HepG2 (cell line): ENCODE measurements around the gene TMCC1. TPM values are rescaled to one million over a fixed set of nuclear protein-coding genes. Genes with fewer than 3 reads are reported as not detected.

Source experiments
- BORCS8-MEF2B ChIP-seq: sonication (generic); formaldehyde crosslinking; IDR thresholded peaks from 2 replicates; pipeline ENCODE4 v1.8.0; 2022; ENCODE audit warnings: mild to moderate bottlenecking, missing genetic modification reagents
- BRD4 ChIP-seq: sonication (generic); formaldehyde crosslinking; IDR thresholded peaks from 2 replicates; pipeline ENCODE4 v1.4.0; 2020; ENCODE audit warnings: missing genetic modification reagents
- GPBP1L1 ChIP-seq: sonication (generic); formaldehyde crosslinking; IDR thresholded peaks from 2 replicates; pipeline ENCODE4 v1.5.0; 2020; ENCODE audit warnings: mild to moderate bottlenecking, missing genetic modification reagents
- GZF1 ChIP-seq: sonication (generic); formaldehyde crosslinking; IDR thresholded peaks from 2 replicates; pipeline ENCODE4 v1.5.1; 2020; ENCODE audit warnings: mild to moderate bottlenecking, missing genetic modification reagents
- HOXA9 ChIP-seq: sonication (generic); formaldehyde crosslinking; IDR thresholded peaks from 2 replicates; pipeline ENCODE4 v1.8.1; 2022; ENCODE audit warnings: missing genetic modification reagents, mild to moderate bottlenecking, moderate library complexity, borderline replicate concordance
- ISX ChIP-seq: sonication (generic); formaldehyde crosslinking; conservative IDR thresholded peaks from 2 replicates; pipeline ENCODE4 v1.5.0; 2020; ENCODE audit warnings: missing genetic modification reagents
- PAXIP1 ChIP-seq: sonication (generic); formaldehyde crosslinking; conservative IDR thresholded peaks from 2 replicates; pipeline ENCODE4 v1.4.0; 2020; ENCODE audit warnings: mild to moderate bottlenecking, missing genetic modification reagents, moderate library complexity
- SIX1 ChIP-seq: sonication (generic); formaldehyde crosslinking; IDR thresholded peaks from 2 replicates; pipeline ENCODE4 v1.4.0; 2020; ENCODE audit warnings: missing genetic modification reagents, borderline replicate concordance
- ZNF121 ChIP-seq: sonication (generic); formaldehyde crosslinking; IDR thresholded peaks from 2 replicates; pipeline ENCODE4 v1.5.0; 2020; ENCODE audit warnings: mild to moderate bottlenecking, missing genetic modification reagents
- ZNF296 ChIP-seq: sonication (generic); formaldehyde crosslinking; conservative IDR thresholded peaks from 2 replicates; pipeline ENCODE4 v1.5.0; 2020; ENCODE audit warnings: mild to moderate bottlenecking, missing genetic modification reagents
- ZNF343 ChIP-seq: sonication (generic); formaldehyde crosslinking; IDR thresholded peaks from 2 replicates; pipeline ENCODE4 v1.4.0; 2020; ENCODE audit warnings: mild to moderate bottlenecking, missing genetic modification reagents
- ZNF749 ChIP-seq: sonication (generic); formaldehyde crosslinking; IDR thresholded peaks from 2 replicates; pipeline ENCODE4 v1.8.0; 2022; ENCODE audit warnings: mild to moderate bottlenecking, missing genetic modification reagents, moderate library complexity, borderline replicate concordance
- ZNF768 ChIP-seq: sonication (generic); formaldehyde crosslinking; IDR thresholded peaks from 2 replicates; pipeline ENCODE4 v1.4.0; 2020; ENCODE audit warnings: missing genetic modification reagents
- ZNF891 ChIP-seq: sonication (generic); formaldehyde crosslinking; IDR thresholded peaks from 2 replicates; pipeline ENCODE4 v1.5.0; 2020; ENCODE audit warnings: mild to moderate bottlenecking, missing genetic modification reagents
- ZSCAN9 ChIP-seq: IDR thresholded peaks from 2 replicates; pipeline ENCODE4 v1.6.1; 2016; ENCODE audit warnings: borderline replicate concordance
- polyA plus RNA-seq, 8 experiments: library from polyadenylated mRNA; depleted of rRNA in 3 of 8; stranded (reverse) in 7 of 8; unstranded in 1 of 8; fragments of >200 nt; fragmentation: Illumina TruSeq in 4 of 8; extraction: Trizol in 4 of 8; gene quantifications; 2 replicates each; pipeline versions ENCODE4 v1.2.1 to v1.2.3, GENCODE V29; 2011 to 2016; ENCODE audit warnings: low read depth in 4 of 8, missing spikeins in 1 of 8, mixed read lengths in 1 of 8; ENCODE audit not compliant: insufficient read depth in 1 of 8
- total RNA-seq, 5 experiments: library from RNA; depleted of rRNA; stranded (reverse); fragments of >200 nt; fragmentation: Illumina TruSeq; extraction: Trizol; gene quantifications; 2 replicates each; pipeline ENCODE4 v1.2.3, GENCODE V29; 2016; ENCODE audit warnings: low read depth in 1 of 5
- TF ChIP-seq, protein P1 (sequence below): sonication (generic); formaldehyde crosslinking; IDR thresholded peaks from 2 replicates; pipeline ENCODE4 v1.4.0; 2020; ENCODE audit warnings: missing genetic modification reagents
- TF ChIP-seq, protein P2 (sequence below): sonication (generic); formaldehyde crosslinking; IDR thresholded peaks from 2 replicates; pipeline ENCODE4 v1.4.0; 2020; ENCODE audit warnings: missing genetic modification reagents
- TF ChIP-seq, protein P3 (sequence below): sonication (generic); formaldehyde crosslinking; IDR thresholded peaks from 2 replicates; pipeline ENCODE4 v1.5.0; 2020; ENCODE audit warnings: mild to moderate bottlenecking, low read depth, missing genetic modification reagents, borderline replicate concordance

Gene TMCC1
- total and polyA plus RNA-seq, 2 of the 13 experiments (the other 11 are each of a cell fraction or from before 2014, with no cell fraction given) = 12.1 to 264 TPM

DNA sequence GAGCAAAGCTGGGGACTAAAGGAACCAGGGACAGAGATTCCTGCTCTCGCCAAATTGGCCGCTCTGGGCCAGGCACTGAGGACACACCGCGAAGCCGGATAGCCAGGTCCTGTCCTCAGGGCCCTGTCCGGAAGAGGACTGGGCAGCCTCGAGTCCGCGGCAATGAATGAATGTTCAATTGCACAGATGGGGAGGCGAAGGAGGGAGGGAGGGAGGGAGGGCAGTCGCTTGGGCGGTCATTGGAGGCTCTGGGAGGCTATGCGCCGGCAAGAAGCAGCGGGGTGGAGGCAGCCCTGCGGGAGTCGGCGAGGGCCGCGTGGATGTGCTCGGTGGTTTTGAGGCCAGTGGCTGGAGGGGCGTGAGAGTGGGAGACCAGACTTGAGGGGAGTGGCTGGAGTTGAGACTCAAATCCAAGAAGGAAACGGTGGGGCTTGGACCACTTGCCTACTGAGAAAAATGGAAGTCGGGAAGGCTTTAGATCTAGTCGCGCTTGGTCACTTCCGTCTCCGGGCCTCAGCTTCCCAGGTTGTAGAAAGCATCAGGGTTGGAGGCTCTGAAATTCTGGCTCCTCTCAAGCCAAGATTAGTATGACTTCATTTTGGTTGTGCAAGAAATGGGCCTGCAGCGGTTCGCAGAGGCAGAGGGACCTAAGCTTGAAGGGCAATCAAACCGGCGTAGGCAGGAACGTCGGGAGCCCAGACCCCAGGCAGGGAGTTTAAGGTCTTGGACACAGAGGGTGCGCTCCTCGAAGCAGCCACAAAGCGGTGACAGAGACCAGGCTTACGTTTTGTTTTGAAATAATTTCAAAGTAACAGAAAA, 266.0 kb downstream of the TMCC1 start (continued):
- TF ChIP-seq, protein P1, sequence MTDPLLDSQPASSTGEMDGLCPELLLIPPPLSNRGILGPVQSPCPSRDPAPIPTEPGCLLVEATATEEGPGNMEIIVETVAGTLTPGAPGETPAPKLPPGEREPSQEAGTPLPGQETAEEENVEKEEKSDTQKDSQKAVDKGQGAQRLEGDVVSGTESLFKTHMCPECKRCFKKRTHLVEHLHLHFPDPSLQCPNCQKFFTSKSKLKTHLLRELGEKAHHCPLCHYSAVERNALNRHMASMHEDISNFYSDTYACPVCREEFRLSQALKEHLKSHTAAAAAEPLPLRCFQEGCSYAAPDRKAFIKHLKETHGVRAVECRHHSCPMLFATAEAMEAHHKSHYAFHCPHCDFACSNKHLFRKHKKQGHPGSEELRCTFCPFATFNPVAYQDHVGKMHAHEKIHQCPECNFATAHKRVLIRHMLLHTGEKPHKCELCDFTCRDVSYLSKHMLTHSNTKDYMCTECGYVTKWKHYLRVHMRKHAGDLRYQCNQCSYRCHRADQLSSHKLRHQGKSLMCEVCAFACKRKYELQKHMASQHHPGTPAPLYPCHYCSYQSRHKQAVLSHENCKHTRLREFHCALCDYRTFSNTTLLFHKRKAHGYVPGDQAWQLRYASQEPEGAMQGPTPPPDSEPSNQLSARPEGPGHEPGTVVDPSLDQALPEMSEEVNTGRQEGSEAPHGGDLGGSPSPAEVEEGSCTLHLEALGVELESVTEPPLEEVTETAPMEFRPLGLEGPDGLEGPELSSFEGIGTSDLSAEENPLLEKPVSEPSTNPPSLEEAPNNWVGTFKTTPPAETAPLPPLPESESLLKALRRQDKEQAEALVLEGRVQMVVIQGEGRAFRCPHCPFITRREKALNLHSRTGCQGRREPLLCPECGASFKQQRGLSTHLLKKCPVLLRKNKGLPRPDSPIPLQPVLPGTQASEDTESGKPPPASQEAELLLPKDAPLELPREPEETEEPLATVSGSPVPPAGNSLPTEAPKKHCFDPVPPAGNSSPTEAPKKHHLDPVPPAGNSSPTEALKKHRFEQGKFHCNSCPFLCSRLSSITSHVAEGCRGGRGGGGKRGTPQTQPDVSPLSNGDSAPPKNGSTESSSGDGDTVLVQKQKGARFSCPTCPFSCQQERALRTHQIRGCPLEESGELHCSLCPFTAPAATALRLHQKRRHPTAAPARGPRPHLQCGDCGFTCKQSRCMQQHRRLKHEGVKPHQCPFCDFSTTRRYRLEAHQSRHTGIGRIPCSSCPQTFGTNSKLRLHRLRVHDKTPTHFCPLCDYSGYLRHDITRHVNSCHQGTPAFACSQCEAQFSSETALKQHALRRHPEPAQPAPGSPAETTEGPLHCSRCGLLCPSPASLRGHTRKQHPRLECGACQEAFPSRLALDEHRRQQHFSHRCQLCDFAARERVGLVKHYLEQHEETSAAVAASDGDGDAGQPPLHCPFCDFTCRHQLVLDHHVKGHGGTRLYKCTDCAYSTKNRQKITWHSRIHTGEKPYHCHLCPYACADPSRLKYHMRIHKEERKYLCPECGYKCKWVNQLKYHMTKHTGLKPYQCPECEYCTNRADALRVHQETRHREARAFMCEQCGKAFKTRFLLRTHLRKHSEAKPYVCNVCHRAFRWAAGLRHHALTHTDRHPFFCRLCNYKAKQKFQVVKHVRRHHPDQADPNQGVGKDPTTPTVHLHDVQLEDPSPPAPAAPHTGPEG (CRISPR knock-in tag) = peak; percentile 43; the same call in 1 of the 2 replicates
- TF ChIP-seq ZNF891 (CRISPR knock-in tag) (peak; percentile 33; the same call in 1 of the 2 replicates), BRD4 (CRISPR knock-in tag) (no peak; the same call in 1 of the 2 replicates), ZNF121 (no peak), GZF1 (CRISPR knock-in tag) (no peak), PAXIP1 (CRISPR knock-in tag) (no peak), ZSCAN9 (CRISPR knock-in tag) (no peak), GPBP1L1 (CRISPR knock-in tag) (no peak), ZNF343 (CRISPR knock-in tag) (no peak), ISX (CRISPR knock-in tag) (no peak), ZNF768 (CRISPR knock-in tag) (no peak; the same call in 1 of the 2 replicates), ZNF749 (CRISPR knock-in tag) (no peak), ZNF296 (CRISPR knock-in tag) (peak; percentile 3; the same call in 1 of the 2 replicates), SIX1 (CRISPR knock-in tag) (no peak), HOXA9 (no peak), BORCS8-MEF2B (no peak)
- TF ChIP-seq, protein P2, sequence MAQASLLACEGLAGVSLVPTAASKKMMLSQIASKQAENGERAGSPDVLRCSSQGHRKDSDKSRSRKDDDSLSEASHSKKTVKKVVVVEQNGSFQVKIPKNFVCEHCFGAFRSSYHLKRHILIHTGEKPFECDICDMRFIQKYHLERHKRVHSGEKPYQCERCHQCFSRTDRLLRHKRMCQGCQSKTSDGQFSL (CRISPR knock-in tag) = no peak
- TF ChIP-seq, protein P3, sequence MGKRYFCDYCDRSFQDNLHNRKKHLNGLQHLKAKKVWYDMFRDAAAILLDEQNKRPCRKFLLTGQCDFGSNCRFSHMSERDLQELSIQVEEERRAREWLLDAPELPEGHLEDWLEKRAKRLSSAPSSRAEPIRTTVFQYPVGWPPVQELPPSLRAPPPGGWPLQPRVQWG (CRISPR knock-in tag) = no peak
